ENCODE data around the gene A2ML1. TPM values are rescaled to one million over a fixed set of nuclear protein-coding genes. Genes with fewer than 3 reads are reported as not detected.
A peak's percentile ranks its signal among the peaks of the same experiment; 100 is the strongest.
"Not testable (repeated sequence)": the region's sequence is repeated elsewhere in the genome, so short reads cannot be mapped to it uniquely, and the experiment has no call there.

Gene A2ML1
- total and polyA plus RNA-seq, 8 donors, result under 0.01 to 92.0 (median 1.1) TPM; not detected in 4

DNA sequence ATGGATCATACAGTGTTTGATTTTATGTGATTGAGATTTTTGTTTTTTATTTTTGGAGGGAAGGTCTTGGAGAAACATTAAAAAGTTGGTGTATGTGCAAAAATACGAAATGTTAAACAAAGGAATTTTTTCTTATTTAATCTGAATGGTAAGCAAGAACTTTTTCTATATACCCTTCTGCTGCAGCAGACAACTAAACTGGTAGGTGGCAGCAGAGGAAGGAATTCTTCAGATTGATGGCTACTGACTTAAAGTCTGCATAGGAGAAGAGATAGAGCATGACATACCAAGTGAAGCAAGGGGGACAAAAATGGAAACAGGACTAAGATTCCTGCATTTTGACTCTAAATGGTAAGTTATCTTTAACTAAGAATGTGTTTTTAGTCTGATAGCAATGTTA is 42.0 kb upstream of the A2ML1 start:
- WGBS, 5 donors, result 52 to 70% (median 63%) methylated on average over 1 of the region's 1 CpG
- DNase-seq, result peak in 1 of 2 donors; percentile 39
- TF ChIP-seq POLR2A (IDR thresholded peaks at IDR 0.05), result no peak
- TF ChIP-seq EP300 (IDR thresholded peaks at IDR 0.05), result no peak
- no peak for TF ChIP-seq CTCF (IDR thresholded peaks at IDR 0.05)
- TF ChIP-seq POLR2AphosphoS5 (IDR thresholded peaks at IDR 0.05), result no peak
- Histone ChIP-seq H3K9me3 (no peaks in the 10 kb centered on the region), H3K27me3 (no peaks in the 10 kb centered on the region), H3K36me3 (peaks cover 0 to 16% (median 12%) of the 10 kb centered on the region in 4 donors), H3K4me3 (no peak overlapping the region), H3K4me1 (peaks cover 0 to 14% (median 0%) of the 10 kb centered on the region in 4 donors), H3K27ac (no peak overlapping the region)
- intact Hi-C loops (cut with DNase I; ENCODE audit: low total_unique reads), result no loop called here

- H3K27me3 ChIP-seq, result no peaks in the 10 kb centered on the region
- no peak for DNase-seq
- H3K27ac ChIP-seq, result no peak overlapping the region
- 60 to 83% (median 65%) methylated on average over 2 of the region's 2 CpGs for WGBS, 5 donors
- H3K36me3 ChIP-seq, result peaks cover 0 to 16% (median 12%) of the 10 kb centered on the region in 4 donors
- H3K9me3 ChIP-seq, result no peaks in the 10 kb centered on the region
- TF ChIP-seq CTCF (IDR thresholded peaks at IDR 0.05), result no peak
- TF ChIP-seq POLR2A (IDR thresholded peaks at IDR 0.05), result no peak
- no peak for TF ChIP-seq POLR2AphosphoS5 (IDR thresholded peaks at IDR 0.05)
- TF ChIP-seq EP300 (IDR thresholded peaks at IDR 0.05), result no peak
- peaks cover 0 to 14% (median 0%) of the 10 kb centered on the region in 4 donors for H3K4me1 ChIP-seq
- no peak overlapping the region for H3K4me3 ChIP-seq
- intact Hi-C loops (cut with DNase I; ENCODE audit: low total_unique reads), result no loop called here
Observed at GRCh38 chr12:8781381-8782127, 40.9 kb upstream of the A2ML1 start.

GRCh38 chr12:8784290-8784888 is 38.0 kb upstream of the A2ML1 start:
- DNase-seq, result peak in 1 of 2 donors; percentile 16
- TF ChIP-seq POLR2A (IDR thresholded peaks at IDR 0.05) (no peak), POLR2AphosphoS5 (IDR thresholded peaks at IDR 0.05) (no peak), EP300 (IDR thresholded peaks at IDR 0.05) (no peak), CTCF (IDR thresholded peaks at IDR 0.05) (no peak)
- no peak overlapping the region for H3K27ac ChIP-seq
- H3K9me3 ChIP-seq, result no peaks in the 10 kb centered on the region
- intact Hi-C loops (cut with DNase I; ENCODE audit: low total_unique reads), result no loop called here
- peaks cover 0 to 15% (median 9%) of the 10 kb centered on the region in 4 donors for H3K36me3 ChIP-seq
- H3K4me1 ChIP-seq, result peaks cover 0 to 6% (median 0%) of the 10 kb centered on the region in 4 donors
- H3K4me3 ChIP-seq, result no peak overlapping the region
- no peaks in the 10 kb centered on the region for H3K27me3 ChIP-seq

DNA sequence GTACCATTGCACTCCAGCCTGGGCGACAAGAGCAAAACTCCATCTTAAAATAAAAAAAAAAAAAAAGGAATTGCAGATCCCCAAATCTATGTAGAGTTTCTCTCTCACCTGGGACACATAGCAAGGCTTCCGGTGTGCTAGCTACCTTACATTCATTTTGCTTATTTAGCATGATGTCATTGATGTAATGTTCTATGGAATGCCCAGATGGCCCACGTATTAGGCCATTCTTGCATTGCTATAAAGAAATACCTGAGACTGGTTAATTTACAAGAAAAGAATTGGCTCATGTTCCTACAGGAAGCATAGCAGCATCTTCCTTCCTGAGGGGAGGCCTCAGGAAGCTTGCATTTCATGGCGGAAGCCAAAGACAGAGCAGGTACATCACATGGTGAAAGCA is 36.9 kb upstream of the A2ML1 start:
- no peaks in the 10 kb centered on the region for H3K27me3 ChIP-seq
- peaks cover 0 to 15% (median 9%) of the 10 kb centered on the region in 4 donors for H3K36me3 ChIP-seq
- no peak for DNase-seq
- H3K9me3 ChIP-seq, result no peaks in the 10 kb centered on the region
- H3K27ac ChIP-seq, result no peak overlapping the region
- TF ChIP-seq CTCF (IDR thresholded peaks at IDR 0.05) (no peak), EP300 (IDR thresholded peaks at IDR 0.05) (no peak), POLR2A (IDR thresholded peaks at IDR 0.05) (no peak), POLR2AphosphoS5 (IDR thresholded peaks at IDR 0.05) (no peak)
- WGBS, 5 donors, result 80 to 92% (median 85%) methylated on average over 3 to 4 of the region's 4 CpGs
- peaks cover 0 to 4% (median 0%) of the 10 kb centered on the region in 4 donors for H3K4me1 ChIP-seq
- intact Hi-C loops (cut with DNase I; ENCODE audit: low total_unique reads), result no loop called here
- no peak overlapping the region for H3K4me3 ChIP-seq

- DNase-seq; H3K4me1 ChIP-seq; intact Hi-C loops (cut with DNase I; ENCODE audit: low total_unique reads); H3K27ac ChIP-seq; H3K4me3 ChIP-seq; H3K9me3 ChIP-seq; H3K27me3 ChIP-seq: not testable (repeated sequence)
- 95 to 99% (median 97%) methylated on average over 11 to 28 of the region's 28 CpGs; no CpG with 5 or more reads in 1 of the 5 donors for WGBS, 5 donors
- H3K36me3 ChIP-seq, result peaks cover 0 to 15% (median 9%) of the 10 kb centered on the region in 4 donors
Observed at GRCh38 chr12:8787206-8787605, 35.2 kb upstream of the A2ML1 start.

- H3K27me3 ChIP-seq; H3K36me3 ChIP-seq; H3K4me1 ChIP-seq; H3K27ac ChIP-seq; H3K9me3 ChIP-seq; DNase-seq; intact Hi-C loops (cut with DNase I; ENCODE audit: low total_unique reads): not testable (repeated sequence)
- 66 to 79% (median 74%) methylated on average over 3 to 13 of the region's 13 CpGs for WGBS, 5 donors
- H3K4me3 ChIP-seq, result peak overlapping the region in 1 of 4 donors; percentile 21
Observed at GRCh38 chr12:8788706-8789105, 33.7 kb upstream of the A2ML1 start.

- DNase-seq; intact Hi-C loops (cut with DNase I; ENCODE audit: low total_unique reads); H3K27ac ChIP-seq; H3K4me3 ChIP-seq; H3K4me1 ChIP-seq; H3K36me3 ChIP-seq; H3K27me3 ChIP-seq; H3K9me3 ChIP-seq: not testable (repeated sequence)
- WGBS, 5 donors, result 80 to 81% (median 80%) methylated on average over 13 of the region's 13 CpGs
Observed at GRCh38 chr12:8789341-8790013, 32.9 kb upstream of the A2ML1 start.
